ENCODE results near the gene SHANK3. TPM values are rescaled to one million over a fixed set of nuclear protein-coding genes. Genes with fewer than 3 reads are reported as not detected.

Gene SHANK3
- total and polyA plus RNA-seq, 2 donors (not counting 3 experiments of a cell fraction or from before 2014, with no cell fraction given): 26.1 to 158 TPM

GRCh38 chr22:50670513-50670912 lies 2.1 kb upstream of the SHANK3 start:
- DNase-seq (ENCODE audit: low read depth, low spot score): peak; percentile 32
- FAIRE-seq: no peak
- no peak overlapping the region for H3K4me2 ChIP-seq (ENCODE audit: insufficient read depth, low read length)
- ChIA-PET CTCF (interaction anchor here (1.1 to 6.1 kb wide), 6 partner anchors 13 to 50 kb away, joined by 3 to 64 read pairs (median 8); partner anchors contain the start of gene ARSA), POLR2A (no interaction called here)
- no peak for TF ChIP-seq EZH2 (IDR thresholded peaks at IDR 0.05; ENCODE audit: borderline replicate concordance, low read depth, low read length, severe bottlenecking)
- TF ChIP-seq JUN (IDR thresholded peaks at IDR 0.05; ENCODE audit: borderline replicate concordance, insufficient read depth, insufficient read length, low read depth): no peak
- no peak for TF ChIP-seq MYC (IDR thresholded peaks at IDR 0.05; ENCODE audit: low read depth, low read length)
- no peak for TF ChIP-seq POLR2AphosphoS5 (IDR thresholded peaks at IDR 0.05; ENCODE audit: insufficient read depth, low read depth, low read length)
- no peak for TF ChIP-seq GATA2 (IDR thresholded peaks at IDR 0.05; ENCODE audit: insufficient read depth, insufficient read length, low read depth, low read length)
- TF ChIP-seq FOS (IDR thresholded peaks at IDR 0.05; ENCODE audit: borderline replicate concordance, insufficient read depth, low read length): no peak
- TF ChIP-seq CTCF (IDR thresholded peaks at IDR 0.05; ENCODE audit: extremely low read depth in 1 of 2, insufficient read depth in 1 of 2, low read depth in 1 of 2, low read length in 2 of 2): no peak
- intact Hi-C loops (cut with micrococcal nuclease): loop anchor here (5.0 kb wide), 1 partner anchor 93 kb away; the partner anchor contains the start of gene CPT1B
- BruUV-seq (replicated peaks): no TSS peak
- H3K27me3 ChIP-seq (ENCODE audit: control insufficient read depth in 2 of 2, insufficient read depth in 2 of 2, low read length in 2 of 2): no peaks in the 10 kb centered on the region
- peak overlapping the region; percentile 7 for H2AFZ ChIP-seq (ENCODE audit: low read depth, low read length)
- no peaks in the 10 kb centered on the region for H3K9me3 ChIP-seq (replicated peaks; ENCODE audit: control insufficient read depth, insufficient read depth, low read length)
- no peak overlapping the region for H3K9ac ChIP-seq (replicated peaks; ENCODE audit: extremely low read depth, insufficient read depth, low read length)
- H4K20me1 ChIP-seq (replicated peaks; ENCODE audit: control insufficient read depth, extremely low read depth, insufficient read depth, low read length): no peaks in the 10 kb centered on the region
- no peak overlapping the region for H3K4me3 ChIP-seq (replicated peaks in 1 of 3; ENCODE audit: insufficient read depth in 1 of 3, low read depth in 1 of 3, low read length in 3 of 3)
- H3K4me1 ChIP-seq (ENCODE audit: control insufficient read depth, extremely low read depth, insufficient read depth, low read length): peaks cover 20% of the 10 kb centered on the region
- dilution Hi-C loops (cut with MboI; ENCODE audit: extremely low pct_ligation_motif_present, low sequenced_read_pairs): no loop called here
- H3K36me3 ChIP-seq (ENCODE audit: control insufficient read depth in 2 of 2, extremely low read depth in 1 of 2, insufficient read depth in 2 of 2, low read length in 2 of 2): peaks cover 0 to 5% of the 10 kb centered on the region in 2 experiments
- H3K79me2 ChIP-seq (ENCODE audit: control insufficient read depth, insufficient read depth, low read length): peaks cover 19% of the 10 kb centered on the region
- H3K27ac ChIP-seq (ENCODE audit: insufficient read depth, low read depth, low read length): no peak overlapping the region
- H3K9me1 ChIP-seq (replicated peaks; ENCODE audit: control insufficient read depth, extremely low read depth, insufficient read depth, low read length): no peaks in the 10 kb centered on the region

Measured in endothelial cell of umbilical vein (primary cell).